ENCODE results near the gene PRKG2. TPM values are rescaled to one million over a fixed set of nuclear protein-coding genes. Genes with fewer than 3 reads are reported as not detected.

Gene PRKG2
- total and polyA plus RNA-seq, 3 experiments from 2014 or later = 0.53 to 0.59 (median 0.58) TPM

- H3K36me3 Mint-ChIP-seq = no peaks in the 10 kb centered on the region
- CTCF ChIA-PET = no interaction called here
Observed at GRCh38 chr4:81093720-81094401, 121.2 kb downstream of the PRKG2 start.

GRCh38 chr4:81085979-81086378 is 129.0 kb downstream of the PRKG2 start:
- no peak overlapping the region for H3K4me3 ChIP-seq (ENCODE audit: low read length)
- Mint-ChIP-seq H3K4me1 (no peaks in the 10 kb centered on the region), H3K27me3 (peaks cover 0 to 4% of the 10 kb centered on the region in 2 donors), H3K36me3 (no peaks in the 10 kb centered on the region), H3K4me3 (no peak overlapping the region), H3K9me3 (peaks cover 0 to 4% (median 0%) of the 10 kb centered on the region in 5 donors), H3K27ac (no peak overlapping the region)
- no peaks in the 10 kb centered on the region for H3K27me3 ChIP-seq (ENCODE audit: insufficient read depth, low read length, poor library complexity, severe bottlenecking)
- no peaks in the 10 kb centered on the region for H3K9me3 ChIP-seq (ENCODE audit: low read length)
- no peaks in the 10 kb centered on the region for H3K36me3 ChIP-seq (ENCODE audit: insufficient read depth, low read length)
- DNase-seq = no peak
- ChIA-PET CTCF (interaction anchor here (1.7 kb wide), 1 partner anchor 16 kb away, joined by 5 read pairs; no protein-coding TSS in a partner anchor), POLR2A (no interaction called here)
- H3K4me1 ChIP-seq (ENCODE audit: insufficient read depth, low read length) = no peaks in the 10 kb centered on the region
- H3K27ac ChIP-seq (ENCODE audit: low read depth, low read length) = no peak overlapping the region

More at GRCh38 chr4:81093720-81094401, 121.2 kb downstream of the PRKG2 start:
- no peaks in the 10 kb centered on the region for H3K9me3 Mint-ChIP-seq
- H3K9me3 ChIP-seq (ENCODE audit: low read length) = no peaks in the 10 kb centered on the region
- no peaks in the 10 kb centered on the region for H3K36me3 ChIP-seq (ENCODE audit: insufficient read depth, low read length)
- no peaks in the 10 kb centered on the region for H3K4me1 ChIP-seq (ENCODE audit: insufficient read depth, low read length)
- no peak overlapping the region for H3K4me3 Mint-ChIP-seq
- DNase-seq = no peak
- no peak overlapping the region for H3K4me3 ChIP-seq (ENCODE audit: low read length)
- POLR2A ChIA-PET = no interaction called here
- H3K4me1 Mint-ChIP-seq = no peaks in the 10 kb centered on the region
- H3K27ac Mint-ChIP-seq = no peak overlapping the region
- no peaks in the 10 kb centered on the region for H3K27me3 ChIP-seq (ENCODE audit: insufficient read depth, low read length, poor library complexity, severe bottlenecking)
- no peak overlapping the region for H3K27ac ChIP-seq (ENCODE audit: low read depth, low read length)
- peaks cover 0 to 5% of the 10 kb centered on the region in 2 donors for H3K27me3 Mint-ChIP-seq

GRCh38 chr4:81085291-81085690 is 129.7 kb downstream of the PRKG2 start:
- Mint-ChIP-seq H3K4me1 (no peaks in the 10 kb centered on the region), H3K9me3 (peaks cover 0 to 4% (median 0%) of the 10 kb centered on the region in 5 donors), H3K4me3 (no peak overlapping the region), H3K27ac (no peak overlapping the region), H3K27me3 (peaks cover 3 to 4% of the 10 kb centered on the region in 2 donors), H3K36me3 (no peaks in the 10 kb centered on the region)
- no peak for DNase-seq
- Histone ChIP-seq H3K27ac (ENCODE audit: low read depth, low read length) (no peak overlapping the region), H3K36me3 (ENCODE audit: insufficient read depth, low read length) (no peaks in the 10 kb centered on the region), H3K27me3 (ENCODE audit: insufficient read depth, low read length, poor library complexity, severe bottlenecking) (no peaks in the 10 kb centered on the region), H3K9me3 (ENCODE audit: low read length) (no peaks in the 10 kb centered on the region), H3K4me1 (ENCODE audit: insufficient read depth, low read length) (no peaks in the 10 kb centered on the region), H3K4me3 (ENCODE audit: low read length) (no peak overlapping the region)
- POLR2A ChIA-PET = no interaction called here
- CTCF ChIA-PET = interaction anchor here (1.7 kb wide), 1 partner anchor 15 kb away, joined by 5 read pairs; no protein-coding TSS in a partner anchor

- Mint-ChIP-seq H3K9me3 (peaks cover 0 to 4% (median 0%) of the 10 kb centered on the region in 5 donors), H3K4me3 (no peak overlapping the region), H3K27ac (no peak overlapping the region), H3K36me3 (no peaks in the 10 kb centered on the region), H3K4me1 (no peaks in the 10 kb centered on the region), H3K27me3 (peaks cover 3 to 8% of the 10 kb centered on the region in 2 donors)
- ChIA-PET POLR2A (no interaction called here), CTCF (interaction anchor here (1.0 to 1.7 kb wide), 2 partner anchors 15 to 25 kb away, joined by 3 to 5 read pairs; no protein-coding TSS in a partner anchor)
- DNase-seq = no peak
- Histone ChIP-seq H3K27ac (ENCODE audit: low read depth, low read length) (no peak overlapping the region), H3K9me3 (ENCODE audit: low read length) (no peaks in the 10 kb centered on the region), H3K27me3 (ENCODE audit: insufficient read depth, low read length, poor library complexity, severe bottlenecking) (no peaks in the 10 kb centered on the region), H3K36me3 (ENCODE audit: insufficient read depth, low read length) (no peaks in the 10 kb centered on the region), H3K4me3 (ENCODE audit: low read length) (no peak overlapping the region), H3K4me1 (ENCODE audit: insufficient read depth, low read length) (no peaks in the 10 kb centered on the region)
Observed at GRCh38 chr4:81084634-81085033, 130.4 kb downstream of the PRKG2 start.

- Mint-ChIP-seq H3K4me3 (no peak overlapping the region), H3K36me3 (no peaks in the 10 kb centered on the region), H3K27ac (no peak overlapping the region), H3K9me3 (peaks cover 0 to 4% (median 0%) of the 10 kb centered on the region in 5 donors), H3K27me3 (peaks cover 3 to 8% of the 10 kb centered on the region in 2 donors), H3K4me1 (no peaks in the 10 kb centered on the region)
- H3K27me3 ChIP-seq (ENCODE audit: insufficient read depth, low read length, poor library complexity, severe bottlenecking) = no peaks in the 10 kb centered on the region
- no peaks in the 10 kb centered on the region for H3K9me3 ChIP-seq (ENCODE audit: low read length)
- DNase-seq = no peak
- H3K4me1 ChIP-seq (ENCODE audit: insufficient read depth, low read length) = no peaks in the 10 kb centered on the region
- no peaks in the 10 kb centered on the region for H3K36me3 ChIP-seq (ENCODE audit: insufficient read depth, low read length)
- no peak overlapping the region for H3K27ac ChIP-seq (ENCODE audit: low read depth, low read length)
- no peak overlapping the region for H3K4me3 ChIP-seq (ENCODE audit: low read length)
- CTCF ChIA-PET = interaction anchor here (1.0 kb wide), 1 partner anchor 26 kb away, joined by 3 read pairs; no protein-coding TSS in a partner anchor
- POLR2A ChIA-PET = no interaction called here
Observed at GRCh38 chr4:81084029-81084428, 131.0 kb downstream of the PRKG2 start.

GRCh38 chr4:81081156-81081555 is 133.9 kb downstream of the PRKG2 start:
- no peaks in the 10 kb centered on the region for H3K36me3 Mint-ChIP-seq
- Histone ChIP-seq H3K36me3 (ENCODE audit: insufficient read depth, low read length) (no peaks in the 10 kb centered on the region), H3K9me3 (ENCODE audit: low read length) (no peaks in the 10 kb centered on the region), H3K4me3 (ENCODE audit: low read length) (no peak overlapping the region), H3K4me1 (ENCODE audit: insufficient read depth, low read length) (no peaks in the 10 kb centered on the region), H3K27me3 (ENCODE audit: insufficient read depth, low read length, poor library complexity, severe bottlenecking) (no peaks in the 10 kb centered on the region), H3K27ac (ENCODE audit: low read depth, low read length) (no peak overlapping the region)
- H3K9me3 Mint-ChIP-seq = peaks cover 0 to 4% (median 0%) of the 10 kb centered on the region in 5 donors
- H3K27ac Mint-ChIP-seq = no peak overlapping the region
- H3K27me3 Mint-ChIP-seq = peaks cover 11 to 23% of the 10 kb centered on the region in 2 donors
- no peaks in the 10 kb centered on the region for H3K4me1 Mint-ChIP-seq
- no peak for DNase-seq
- ChIA-PET CTCF (no interaction called here), POLR2A (no interaction called here)
- H3K4me3 Mint-ChIP-seq = no peak overlapping the region

GRCh38 chr4:81071013-81071412 is 144.0 kb downstream of the PRKG2 start:
- H3K4me1 Mint-ChIP-seq = no peaks in the 10 kb centered on the region
- no peak overlapping the region for H3K27ac ChIP-seq (ENCODE audit: low read depth, low read length)
- H3K9me3 Mint-ChIP-seq = no peaks in the 10 kb centered on the region
- no peak for DNase-seq
- ChIA-PET CTCF (interaction anchor here (1.2 to 3.2 kb wide), 2 partner anchors 20 to 281 kb away, joined by 3 to 31 read pairs; no protein-coding TSS in a partner anchor), POLR2A (no interaction called here)
- no peak overlapping the region for H3K27ac Mint-ChIP-seq
- no peak overlapping the region for H3K4me3 ChIP-seq (ENCODE audit: low read length)
- no peak overlapping the region for H3K4me3 Mint-ChIP-seq
- H3K36me3 ChIP-seq (ENCODE audit: insufficient read depth, low read length) = no peaks in the 10 kb centered on the region
- H3K36me3 Mint-ChIP-seq = no peaks in the 10 kb centered on the region
- H3K27me3 ChIP-seq (ENCODE audit: insufficient read depth, low read length, poor library complexity, severe bottlenecking) = no peaks in the 10 kb centered on the region
- H3K27me3 Mint-ChIP-seq = peaks cover 11 to 34% of the 10 kb centered on the region in 2 donors
- no peaks in the 10 kb centered on the region for H3K4me1 ChIP-seq (ENCODE audit: insufficient read depth, low read length)
- no peaks in the 10 kb centered on the region for H3K9me3 ChIP-seq (ENCODE audit: low read length)

- Histone ChIP-seq H3K4me1 (ENCODE audit: insufficient read depth, low read length) (no peaks in the 10 kb centered on the region), H3K27me3 (ENCODE audit: insufficient read depth, low read length, poor library complexity, severe bottlenecking) (no peaks in the 10 kb centered on the region), H3K9me3 (ENCODE audit: low read length) (no peaks in the 10 kb centered on the region), H3K27ac (ENCODE audit: low read depth, low read length) (no peak overlapping the region), H3K4me3 (ENCODE audit: low read length) (no peak overlapping the region), H3K36me3 (ENCODE audit: insufficient read depth, low read length) (no peaks in the 10 kb centered on the region)
- DNase-seq = peak; percentile 19 to 67 (median 40)
- Mint-ChIP-seq H3K36me3 (no peaks in the 10 kb centered on the region), H3K27me3 (peaks cover 8 to 26% of the 10 kb centered on the region in 2 donors), H3K9me3 (no peaks in the 10 kb centered on the region), H3K4me1 (no peaks in the 10 kb centered on the region), H3K27ac (no peak overlapping the region), H3K4me3 (no peak overlapping the region)
- CTCF ChIA-PET = interaction anchor here (0.7 to 3.2 kb wide), 12 partner anchors 9 to 715 kb away, joined by 3 to 31 read pairs (median 4); no protein-coding TSS in a partner anchor
- POLR2A ChIA-PET = no interaction called here
Observed at GRCh38 chr4:81069706-81070331, 145.2 kb downstream of the PRKG2 start.
